HEK293 (cell line): Measurements from ENCODE around the gene SLC35A4.
A peak's percentile ranks its signal among the peaks of the same experiment; 100 is the strongest.

Experiments used
- BCL11A ChIP-seq: fragments of 450-650 bp; formaldehyde crosslinking; IDR thresholded peaks from 2 replicates; pipeline ENCODE4 v1.5.1; 2016; ENCODE audit warnings: low read depth, missing biosample characterization, missing genetic modification characterization
- HOXA7 ChIP-seq: sonication (generic); formaldehyde crosslinking; IDR thresholded peaks from 2 replicates; pipeline ENCODE4 v1.8.1; 2022; ENCODE audit warnings: missing genetic modification reagents, borderline replicate concordance
- HOXC10 ChIP-seq: sonication (generic); formaldehyde crosslinking; IDR thresholded peaks from 2 replicates; pipeline ENCODE4 v1.8.1; 2023; ENCODE audit warnings: mild to moderate bottlenecking, missing genetic modification reagents
- KLF1 ChIP-seq: fragments of 450-650 bp; formaldehyde crosslinking; IDR thresholded peaks from 2 replicates; pipeline ENCODE4 v1.5.1; 2016; ENCODE audit warnings: missing biosample characterization, missing genetic modification characterization
- KLF10 ChIP-seq: fragments of 450-650 bp; IDR thresholded peaks from 2 replicates; pipeline ENCODE4 v1.5.1; 2018; ENCODE audit warnings: missing biosample characterization, mild to moderate bottlenecking, missing genetic modification characterization
- KLF9 ChIP-seq: fragments of 450-650 bp; formaldehyde crosslinking; IDR thresholded peaks from 2 replicates; pipeline ENCODE4 v1.5.1; 2016; ENCODE audit warnings: missing biosample characterization, missing genetic modification characterization, low read depth
- PRDM1 ChIP-seq: fragments of 450-650 bp; formaldehyde crosslinking; IDR thresholded peaks from 2 replicates; pipeline ENCODE4; 2016; ENCODE audit warnings: missing biosample characterization, missing genetic modification characterization
- REPIN1 ChIP-seq: fragments of 450-650 bp; formaldehyde crosslinking; IDR thresholded peaks from 2 replicates; pipeline ENCODE4 v1.5.1; 2017; ENCODE audit warnings: missing biosample characterization, missing genetic modification characterization, low read depth
- REST ChIP-seq: fragments of 450-650 bp; formaldehyde crosslinking; IDR thresholded peaks from 2 replicates; pipeline ENCODE4 v1.5.1; 2016; ENCODE audit warnings: missing biosample characterization, missing genetic modification characterization
- ZBTB1 ChIP-seq: fragments of 450-650 bp; formaldehyde crosslinking; IDR thresholded peaks from 2 replicates; pipeline ENCODE4 v1.5.1; 2016; ENCODE audit warnings: missing biosample characterization, missing genetic modification characterization
- ZBTB17 ChIP-seq: fragments of 450-650 bp; formaldehyde crosslinking; IDR thresholded peaks from 2 replicates; pipeline ENCODE4 v1.5.1; 2016; ENCODE audit warnings: missing biosample characterization, missing genetic modification characterization
- ZBTB26 ChIP-seq: fragments of 450-650 bp; formaldehyde crosslinking; optimal IDR thresholded peaks from 2 replicates; pipeline ENCODE3; 2016; ENCODE audit warnings: missing biosample characterization, mild to moderate bottlenecking, missing genetic modification characterization
- ZBTB8A ChIP-seq: fragments of 450-650 bp; formaldehyde crosslinking; IDR thresholded peaks from 2 replicates; pipeline ENCODE4 v1.5.1; 2016; ENCODE audit warnings: missing biosample characterization, missing genetic modification characterization
- ZFP3 ChIP-seq: fragments of 450-650 bp; formaldehyde crosslinking; IDR thresholded peaks from 2 replicates; pipeline ENCODE4 v1.5.1; 2016; ENCODE audit warnings: low read depth, missing biosample characterization, missing genetic modification characterization
- ZNF114 ChIP-seq: fragments of 450-650 bp; formaldehyde crosslinking; IDR thresholded peaks from 2 replicates; pipeline ENCODE4 v1.5.0; 2017; ENCODE audit warnings: missing biosample characterization, missing genetic modification characterization
- ZNF132 ChIP-seq: fragments of 450-650 bp; formaldehyde crosslinking; IDR thresholded peaks from 2 replicates; pipeline ENCODE4 v1.5.1; 2017; ENCODE audit warnings: missing biosample characterization, missing genetic modification characterization, borderline replicate concordance
- ZNF184 ChIP-seq: fragments of 450-650 bp; IDR thresholded peaks from 2 replicates; pipeline ENCODE4 v1.5.1; 2018; ENCODE audit warnings: missing biosample characterization, mild to moderate bottlenecking, missing genetic modification characterization
- ZNF211 ChIP-seq: fragments of 450-650 bp; formaldehyde crosslinking; IDR thresholded peaks from 2 replicates; pipeline ENCODE4 v1.5.1; 2016; ENCODE audit warnings: low read depth, missing biosample characterization, missing genetic modification characterization
- ZNF24 ChIP-seq: fragments of 450-650 bp; formaldehyde crosslinking; IDR thresholded peaks from 2 replicates; pipeline ENCODE4 v1.5.1; 2016; ENCODE audit warnings: missing biosample characterization, missing genetic modification characterization
- ZNF335 ChIP-seq: fragments of 450-650 bp; formaldehyde crosslinking; conservative IDR thresholded peaks from 2 replicates; pipeline ENCODE4 v1.5.1; 2016; ENCODE audit warnings: missing biosample characterization, missing genetic modification characterization
- ZNF366 ChIP-seq: fragments of 450-650 bp; formaldehyde crosslinking; conservative IDR thresholded peaks from 2 replicates; pipeline ENCODE4 v1.5.1; 2016; ENCODE audit warnings: missing biosample characterization, missing genetic modification characterization
- ZNF404 ChIP-seq: fragments of 450-650 bp; formaldehyde crosslinking; IDR thresholded peaks from 2 replicates; pipeline ENCODE4 v1.5.1; 2017; ENCODE audit warnings: missing biosample characterization, missing genetic modification characterization
- ZNF433 ChIP-seq: fragments of 450-650 bp; formaldehyde crosslinking; IDR thresholded peaks from 2 replicates; pipeline ENCODE4 v1.5.1; 2016; ENCODE audit warnings: missing biosample characterization, missing genetic modification characterization, low read depth
- ZNF555 ChIP-seq: fragments of 450-650 bp; formaldehyde crosslinking; conservative IDR thresholded peaks from 2 replicates; pipeline ENCODE4 v1.5.1; 2017; ENCODE audit warnings: missing biosample characterization, mild to moderate bottlenecking, missing genetic modification characterization, inconsistent platforms
- ZNF624 ChIP-seq: fragments of 450-650 bp; formaldehyde crosslinking; IDR thresholded peaks from 2 replicates; pipeline ENCODE4 v1.5.1; 2017; ENCODE audit warnings: missing biosample characterization, missing genetic modification characterization
- ZNF776 ChIP-seq: fragments of 450-650 bp; formaldehyde crosslinking; IDR thresholded peaks from 2 replicates; pipeline ENCODE4 v1.5.0; 2017; ENCODE audit warnings: missing biosample characterization, missing genetic modification characterization, borderline replicate concordance
- ZNF792 ChIP-seq: fragments of 450-650 bp; formaldehyde crosslinking; IDR thresholded peaks from 2 replicates; pipeline ENCODE4 v1.5.1; 2016; ENCODE audit warnings: missing biosample characterization, missing genetic modification characterization
- TF ChIP-seq, protein P1 (sequence below): fragments of 450-650 bp; formaldehyde crosslinking; IDR thresholded peaks from 2 replicates; pipeline ENCODE4 v1.5.1; 2016; ENCODE audit warnings: missing biosample characterization, missing genetic modification characterization, borderline replicate concordance
- TF ChIP-seq, protein P2 (sequence below): fragments of 450-650 bp; formaldehyde crosslinking; IDR thresholded peaks from 2 replicates; pipeline ENCODE4 v1.5.1; 2016; ENCODE audit warnings: missing biosample characterization, missing genetic modification characterization

The SLC35A4 gene

GRCh38 chr5:140564196-140565023, at the start of gene SLC35A4, which contains the start of gene APBB3 (continued):
- no peak for TF ChIP-seq ZNF792
- TF ChIP-seq ZNF433 (tag by site-specific recombination): no peak
- no peak for TF ChIP-seq ZNF555 (tag by site-specific recombination)
- peak; percentile 97 for TF ChIP-seq ZNF335 (tag by site-specific recombination)
- TF ChIP-seq, protein P1, sequence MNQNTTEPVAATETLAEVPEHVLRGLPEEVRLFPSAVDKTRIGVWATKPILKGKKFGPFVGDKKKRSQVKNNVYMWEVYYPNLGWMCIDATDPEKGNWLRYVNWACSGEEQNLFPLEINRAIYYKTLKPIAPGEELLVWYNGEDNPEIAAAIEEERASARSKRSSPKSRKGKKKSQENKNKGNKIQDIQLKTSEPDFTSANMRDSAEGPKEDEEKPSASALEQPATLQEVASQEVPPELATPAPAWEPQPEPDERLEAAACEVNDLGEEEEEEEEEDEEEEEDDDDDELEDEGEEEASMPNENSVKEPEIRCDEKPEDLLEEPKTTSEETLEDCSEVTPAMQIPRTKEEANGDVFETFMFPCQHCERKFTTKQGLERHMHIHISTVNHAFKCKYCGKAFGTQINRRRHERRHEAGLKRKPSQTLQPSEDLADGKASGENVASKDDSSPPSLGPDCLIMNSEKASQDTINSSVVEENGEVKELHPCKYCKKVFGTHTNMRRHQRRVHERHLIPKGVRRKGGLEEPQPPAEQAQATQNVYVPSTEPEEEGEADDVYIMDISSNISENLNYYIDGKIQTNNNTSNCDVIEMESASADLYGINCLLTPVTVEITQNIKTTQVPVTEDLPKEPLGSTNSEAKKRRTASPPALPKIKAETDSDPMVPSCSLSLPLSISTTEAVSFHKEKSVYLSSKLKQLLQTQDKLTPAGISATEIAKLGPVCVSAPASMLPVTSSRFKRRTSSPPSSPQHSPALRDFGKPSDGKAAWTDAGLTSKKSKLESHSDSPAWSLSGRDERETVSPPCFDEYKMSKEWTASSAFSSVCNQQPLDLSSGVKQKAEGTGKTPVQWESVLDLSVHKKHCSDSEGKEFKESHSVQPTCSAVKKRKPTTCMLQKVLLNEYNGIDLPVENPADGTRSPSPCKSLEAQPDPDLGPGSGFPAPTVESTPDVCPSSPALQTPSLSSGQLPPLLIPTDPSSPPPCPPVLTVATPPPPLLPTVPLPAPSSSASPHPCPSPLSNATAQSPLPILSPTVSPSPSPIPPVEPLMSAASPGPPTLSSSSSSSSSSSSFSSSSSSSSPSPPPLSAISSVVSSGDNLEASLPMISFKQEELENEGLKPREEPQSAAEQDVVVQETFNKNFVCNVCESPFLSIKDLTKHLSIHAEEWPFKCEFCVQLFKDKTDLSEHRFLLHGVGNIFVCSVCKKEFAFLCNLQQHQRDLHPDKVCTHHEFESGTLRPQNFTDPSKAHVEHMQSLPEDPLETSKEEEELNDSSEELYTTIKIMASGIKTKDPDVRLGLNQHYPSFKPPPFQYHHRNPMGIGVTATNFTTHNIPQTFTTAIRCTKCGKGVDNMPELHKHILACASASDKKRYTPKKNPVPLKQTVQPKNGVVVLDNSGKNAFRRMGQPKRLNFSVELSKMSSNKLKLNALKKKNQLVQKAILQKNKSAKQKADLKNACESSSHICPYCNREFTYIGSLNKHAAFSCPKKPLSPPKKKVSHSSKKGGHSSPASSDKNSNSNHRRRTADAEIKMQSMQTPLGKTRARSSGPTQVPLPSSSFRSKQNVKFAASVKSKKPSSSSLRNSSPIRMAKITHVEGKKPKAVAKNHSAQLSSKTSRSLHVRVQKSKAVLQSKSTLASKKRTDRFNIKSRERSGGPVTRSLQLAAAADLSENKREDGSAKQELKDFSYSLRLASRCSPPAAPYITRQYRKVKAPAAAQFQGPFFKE: no peak
- TF ChIP-seq ZNF404 (tag by site-specific recombination): no peak
- TF ChIP-seq KLF10 (tag by site-specific recombination): peak; percentile 91
- no peak for TF ChIP-seq REST (tag by site-specific recombination)
- no peak for TF ChIP-seq ZNF776 (tag by site-specific recombination)
- TF ChIP-seq ZBTB8A (tag by site-specific recombination): peak; percentile 83
- TF ChIP-seq KLF9: peak; percentile 88
- TF ChIP-seq, protein P2, sequence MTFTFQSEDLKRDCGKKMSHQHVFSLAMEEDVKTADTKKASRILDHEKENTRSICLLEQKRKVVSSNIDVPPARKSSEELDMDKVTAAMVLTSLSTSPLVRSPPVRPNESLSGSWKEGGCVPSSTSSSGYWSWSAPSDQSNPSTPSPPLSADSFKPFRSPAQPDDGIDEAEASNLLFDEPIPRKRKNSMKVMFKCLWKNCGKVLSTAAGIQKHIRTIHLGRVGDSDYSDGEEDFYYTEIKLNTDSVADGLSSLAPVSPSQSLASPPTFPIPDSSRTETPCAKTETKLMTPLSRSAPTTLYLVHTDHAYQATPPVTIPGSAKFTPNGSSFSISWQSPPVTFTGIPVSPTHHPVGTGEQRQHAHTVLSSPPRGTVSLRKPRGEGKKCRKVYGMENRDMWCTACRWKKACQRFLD (tag by site-specific recombination): no peak
- no peak for TF ChIP-seq PRDM1
- TF ChIP-seq ZNF211: no peak
- peak; percentile 84; the same call in 1 of the 2 replicates for TF ChIP-seq ZBTB1 (tag by site-specific recombination)
- TF ChIP-seq ZBTB17 (tag by site-specific recombination): peak; percentile 93
- TF ChIP-seq ZNF114: no peak
- no peak for TF ChIP-seq HOXA7 (CRISPR knock-in tag)
- TF ChIP-seq KLF1 (tag by site-specific recombination): peak; percentile 88
- 0 out of 2 replicates have a peak, but pooled peaks have one; percentile 7 for TF ChIP-seq ZNF184 (tag by site-specific recombination)
- TF ChIP-seq REPIN1 (tag by site-specific recombination): peak; percentile 63; the same call in 1 of the 2 replicates
- TF ChIP-seq ZNF366 (tag by site-specific recombination): peak; percentile 64; the same call in 1 of the 2 replicates
- TF ChIP-seq ZBTB26 (tag by site-specific recombination): peak; percentile 99
- no peak for TF ChIP-seq ZNF624 (tag by site-specific recombination)
- no peak for TF ChIP-seq ZFP3 (tag by site-specific recombination)
- TF ChIP-seq BCL11A (tag by site-specific recombination): no peak; the same call in 1 of the 2 replicates
- TF ChIP-seq HOXC10 (CRISPR knock-in tag): no peak
- 0 out of 2 replicates have a peak, but pooled peaks have one; percentile 74 for TF ChIP-seq ZNF24 (tag by site-specific recombination)
- TF ChIP-seq ZNF132: no peak
